IgD-negative memory B cell (primary cell): Measurements from ENCODE around the gene GSTM3. TPM values are rescaled to one million over a fixed set of nuclear protein-coding genes. Genes with fewer than 3 reads are reported as not detected.
"Not testable (repeated sequence)": the region's sequence is repeated elsewhere in the genome, so short reads cannot be mapped to it uniquely, and the experiment has no call there.

Experiments used
- H3K27ac Mint-ChIP-seq, 3 donors: one replicate each; pipeline ENCODE4 v1.8.0; 2020 to 2022; ENCODE audit warnings: mild to moderate bottlenecking in 3 of 3, mixed read lengths in 3 of 3, moderate library complexity in 1 of 3
- H3K27me3 Mint-ChIP-seq: one replicate; pipeline ENCODE4 v1.8.0; 2021; ENCODE audit warnings: mixed read lengths
- H3K36me3 Mint-ChIP-seq: one replicate; pipeline ENCODE4 v1.8.0; 2020; ENCODE audit warnings: mild to moderate bottlenecking, mixed read lengths
- H3K4me1 Mint-ChIP-seq, 3 donors: one replicate each; pipeline ENCODE4 v1.8.0; 2020 to 2022; ENCODE audit warnings: mixed read lengths in 3 of 3, mild to moderate bottlenecking in 1 of 3
- H3K4me3 Mint-ChIP-seq, 4 donors: one replicate each; pipeline ENCODE4 v1.8.0; 2020 to 2022; ENCODE audit warnings: mild to moderate bottlenecking in 4 of 4, mixed read lengths in 4 of 4, moderate library complexity in 3 of 4
- H3K9me3 Mint-ChIP-seq, 3 donors: one replicate each; pipeline ENCODE4 v1.8.0; 2020 to 2021; ENCODE audit warnings: mixed read lengths in 3 of 3, mild to moderate bottlenecking in 1 of 3
- polyA plus RNA-seq: library from polyadenylated mRNA; unstranded; fragments of 300-500 nt; fragmentation: Illumina TruSeq; gene quantifications from one replicate; pipeline ENCODE4 v1.2.3, GENCODE V29; 2021

GSTM3 gene
- polyA plus RNA-seq, 1 donor from 2014 or later, result 4.6 TPM

- H3K36me3 Mint-ChIP-seq, result peaks cover 3% of the 10 kb centered on the region
- no peaks in the 10 kb centered on the region for H3K4me1 Mint-ChIP-seq
- H3K4me3 Mint-ChIP-seq, result peak overlapping the region in 1 of 4 donors; percentile 10
- peaks cover 0 to 10% (median 9%) of the 10 kb centered on the region in 3 donors for H3K9me3 Mint-ChIP-seq
- H3K27me3 Mint-ChIP-seq, result peaks cover 10% of the 10 kb centered on the region
- no peak overlapping the region for H3K27ac Mint-ChIP-seq
Measured at GRCh38 chr1:109713636-109714035, 27.2 kb downstream of the GSTM3 start.

- Mint-ChIP-seq H3K27me3 (peaks cover 10% of the 10 kb centered on the region), H3K36me3 (peaks cover 6% of the 10 kb centered on the region), H3K4me1 (no peaks in the 10 kb centered on the region), H3K4me3 (peak overlapping the region in 1 of 4 donors; percentile 60), H3K27ac (no peak overlapping the region), H3K9me3 (peaks cover 4 to 16% (median 15%) of the 10 kb centered on the region in 3 donors)
Measured at GRCh38 chr1:109712321-109712864, 28.4 kb downstream of the GSTM3 start.

DNA sequence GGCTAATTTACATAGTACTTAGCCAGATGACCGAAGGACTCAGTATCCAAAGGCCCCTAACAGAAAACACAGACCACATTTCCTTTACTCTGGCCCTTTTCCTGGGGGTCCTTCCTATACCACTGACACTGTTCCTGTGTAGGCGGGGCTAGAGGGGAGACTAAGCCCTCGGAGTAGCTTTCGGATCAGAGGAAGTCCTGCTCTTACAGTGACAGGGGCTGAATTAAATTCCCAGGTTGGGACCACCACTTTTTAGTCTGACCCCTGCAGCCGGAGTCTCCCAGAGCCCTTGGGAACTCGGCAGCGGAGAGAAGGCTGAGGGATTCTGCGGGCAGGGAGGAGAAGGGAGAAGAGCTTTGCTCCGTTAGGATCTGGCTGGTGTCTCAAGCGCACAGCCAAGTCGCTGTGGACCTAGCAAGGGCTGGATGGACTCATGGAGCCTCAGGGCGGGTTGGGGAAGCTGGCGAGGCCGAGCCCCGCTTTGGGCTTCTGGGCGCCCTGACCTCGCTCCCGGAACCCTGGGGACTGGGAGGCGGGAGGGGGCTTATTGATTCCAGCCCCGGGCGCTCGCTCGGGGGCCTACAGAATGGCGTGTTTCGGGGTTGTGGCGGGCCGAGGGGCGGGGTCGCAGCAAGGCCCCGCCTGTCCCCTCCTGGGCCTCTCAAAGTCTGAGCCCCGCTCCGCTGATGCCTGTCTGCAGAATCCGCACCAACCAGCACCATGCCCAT, 29.1 kb downstream of the GSTM3 start, which contains the start of gene GSTM5:
Gene GSTM5, plus strand, starts transcription at position 659 of the 728 bp plus-strand sequence. Its CDS starts 62 bp downstream, at position 721.
- H3K4me3 Mint-ChIP-seq, result peak within 1 kb of the TSS in 3 of 4 donors; percentile 55 to 75 (median 58)
- H3K9me3 Mint-ChIP-seq, result peaks cover 4 to 16% (median 15%) of the 10 kb centered on the region in 3 donors
- not testable (repeated sequence) for H3K27ac Mint-ChIP-seq, H3K36me3 Mint-ChIP-seq, H3K4me1 Mint-ChIP-seq
- H3K27me3 Mint-ChIP-seq, result peaks cover 10% of the 10 kb centered on the region

GRCh38 chr1:109709822-109710221, 31.0 kb downstream of the GSTM3 start:
- not testable (repeated sequence) for H3K27ac Mint-ChIP-seq, H3K36me3 Mint-ChIP-seq, H3K4me1 Mint-ChIP-seq
- peak overlapping the region in 1 of 4 donors; percentile 17 for H3K4me3 Mint-ChIP-seq
- peaks cover 4 to 16% (median 15%) of the 10 kb centered on the region in 3 donors for H3K9me3 Mint-ChIP-seq
- peaks cover 10% of the 10 kb centered on the region for H3K27me3 Mint-ChIP-seq

DNA sequence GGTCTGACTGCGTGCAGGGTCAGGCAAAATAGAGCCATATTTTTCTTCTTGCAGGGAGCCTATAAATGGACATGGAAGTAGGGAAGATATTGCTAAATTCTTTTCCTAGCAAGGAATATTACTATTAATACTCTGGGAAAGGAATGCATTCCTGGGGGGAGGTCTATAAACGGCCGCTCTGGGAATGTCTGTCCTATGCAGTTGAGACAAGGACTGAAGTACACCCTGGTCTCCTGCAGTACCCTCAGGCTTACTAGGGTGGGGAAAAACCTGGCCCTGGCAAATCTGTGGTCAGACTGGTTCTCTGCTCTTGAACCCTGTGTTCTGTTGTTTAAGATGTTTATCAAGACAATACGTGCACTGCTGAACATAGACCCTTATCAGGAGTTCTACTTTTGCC, 31.9 kb downstream of the GSTM3 start:
- H3K36me3 Mint-ChIP-seq, result peaks cover 13% of the 10 kb centered on the region
- peaks cover 11% of the 10 kb centered on the region for H3K27me3 Mint-ChIP-seq
- peaks cover 4 to 16% (median 15%) of the 10 kb centered on the region in 3 donors for H3K9me3 Mint-ChIP-seq
- not testable (repeated sequence) for H3K4me1 Mint-ChIP-seq, H3K4me3 Mint-ChIP-seq, H3K27ac Mint-ChIP-seq

GRCh38 chr1:109705411-109705810, 35.4 kb downstream of the GSTM3 start:
- H3K27me3 Mint-ChIP-seq, result peaks cover 6% of the 10 kb centered on the region
- H3K4me1 Mint-ChIP-seq, result no peaks in the 10 kb centered on the region
- peaks cover 4 to 24% (median 15%) of the 10 kb centered on the region in 3 donors for H3K9me3 Mint-ChIP-seq
- no peak overlapping the region for H3K4me3 Mint-ChIP-seq
- no peak overlapping the region for H3K27ac Mint-ChIP-seq
- peaks cover 15% of the 10 kb centered on the region for H3K36me3 Mint-ChIP-seq

DNA sequence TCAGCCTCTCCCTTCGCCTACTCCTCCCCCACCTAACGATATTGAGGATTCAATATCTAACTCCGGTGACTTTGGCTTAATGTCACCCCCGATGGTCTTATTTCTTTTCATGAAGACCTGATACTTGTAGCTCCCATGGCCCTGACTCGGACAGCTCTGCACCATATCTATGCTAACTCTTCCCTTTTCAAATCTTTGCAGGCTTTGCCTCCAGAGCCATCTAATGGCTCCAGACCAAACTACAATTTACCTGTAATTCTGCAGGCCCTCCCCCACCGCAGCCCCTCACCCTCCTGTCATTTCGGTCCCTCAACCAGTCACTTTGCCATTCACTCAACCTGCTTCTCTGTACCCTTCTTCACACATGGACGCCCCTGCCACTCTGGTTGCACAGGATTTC, 36.7 kb downstream of the GSTM3 start:
- peaks cover 6% of the 10 kb centered on the region for H3K27me3 Mint-ChIP-seq
- peaks cover 12% of the 10 kb centered on the region for H3K36me3 Mint-ChIP-seq
- H3K27ac Mint-ChIP-seq, result no peak overlapping the region
- H3K4me3 Mint-ChIP-seq, result peak overlapping the region in 1 of 4 donors; percentile 75
- peaks cover 4 to 19% (median 10%) of the 10 kb centered on the region in 3 donors for H3K9me3 Mint-ChIP-seq
- H3K4me1 Mint-ChIP-seq, result no peaks in the 10 kb centered on the region

- H3K27me3 Mint-ChIP-seq, H3K4me1 Mint-ChIP-seq, H3K9me3 Mint-ChIP-seq, H3K27ac Mint-ChIP-seq, H3K36me3 Mint-ChIP-seq: not testable (repeated sequence)
- H3K4me3 Mint-ChIP-seq, result peak overlapping the region in 1 of 4 donors; percentile 17
Measured at GRCh38 chr1:109702940-109703339, 37.9 kb downstream of the GSTM3 start.

GRCh38 chr1:109697861-109698260, 43.0 kb downstream of the GSTM3 start:
- H3K36me3 Mint-ChIP-seq, H3K27ac Mint-ChIP-seq, H3K4me3 Mint-ChIP-seq, H3K4me1 Mint-ChIP-seq, H3K27me3 Mint-ChIP-seq, H3K9me3 Mint-ChIP-seq: not testable (repeated sequence)

GRCh38 chr1:109697066-109697465, 43.8 kb downstream of the GSTM3 start:
- Mint-ChIP-seq H3K27ac (no peak overlapping the region), H3K4me1 (no peaks in the 10 kb centered on the region), H3K36me3 (no peaks in the 10 kb centered on the region), H3K4me3 (no peak overlapping the region), H3K27me3 (no peaks in the 10 kb centered on the region), H3K9me3 (no peaks in the 10 kb centered on the region)

DNA sequence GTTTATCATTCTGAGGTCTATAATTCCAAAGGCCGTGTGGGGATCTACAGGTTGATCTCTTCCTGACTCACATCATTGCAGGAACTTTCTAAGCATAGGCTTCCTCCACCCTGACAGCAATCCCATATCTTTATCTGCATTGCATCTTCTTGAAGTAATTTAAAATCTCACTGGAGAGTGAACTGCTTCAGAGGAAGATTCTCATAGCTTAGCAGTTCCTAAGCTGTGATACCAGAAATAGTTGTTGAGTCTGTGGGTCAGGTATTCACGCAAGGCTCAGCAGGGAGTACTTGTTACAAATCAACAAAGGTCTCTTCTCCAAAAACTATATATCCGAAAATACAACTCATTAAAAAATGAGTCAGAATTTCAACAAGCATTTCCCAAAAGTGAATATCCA, 45.7 kb downstream of the GSTM3 start:
- H3K27ac Mint-ChIP-seq, H3K4me1 Mint-ChIP-seq, H3K36me3 Mint-ChIP-seq, H3K27me3 Mint-ChIP-seq, H3K4me3 Mint-ChIP-seq, H3K9me3 Mint-ChIP-seq: not testable (repeated sequence)

- H3K27me3 Mint-ChIP-seq, H3K36me3 Mint-ChIP-seq, H3K9me3 Mint-ChIP-seq, H3K27ac Mint-ChIP-seq, H3K4me1 Mint-ChIP-seq, H3K4me3 Mint-ChIP-seq: not testable (repeated sequence)
Measured at GRCh38 chr1:109694400-109694799, 46.4 kb downstream of the GSTM3 start.

DNA sequence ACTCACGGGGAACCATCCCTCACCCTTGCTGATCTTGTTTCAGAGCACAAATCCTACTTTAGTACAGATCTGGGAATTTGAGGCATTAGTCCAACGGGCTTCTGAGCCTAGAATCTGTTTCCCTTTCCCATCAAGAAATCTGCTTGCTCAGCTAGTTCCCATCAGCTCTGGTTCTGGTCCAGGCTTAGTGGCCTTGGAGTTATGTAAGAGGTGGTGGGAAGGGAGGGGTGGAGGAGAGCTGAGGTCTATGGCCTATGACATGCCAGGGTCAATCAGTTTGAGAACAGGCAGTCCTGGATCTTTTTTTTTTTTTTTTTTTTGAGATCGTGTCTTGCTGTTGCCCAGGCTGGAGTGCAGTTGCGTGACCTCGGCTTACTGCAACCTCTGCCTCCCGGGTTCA, 49.1 kb downstream of the GSTM3 start:
- H3K27me3 Mint-ChIP-seq, result no peaks in the 10 kb centered on the region
- peaks cover 0 to 2% (median 0%) of the 10 kb centered on the region in 3 donors for H3K4me1 Mint-ChIP-seq
- no peaks in the 10 kb centered on the region for H3K9me3 Mint-ChIP-seq
- no peaks in the 10 kb centered on the region for H3K36me3 Mint-ChIP-seq
- no peak overlapping the region for H3K27ac Mint-ChIP-seq
- no peak overlapping the region for H3K4me3 Mint-ChIP-seq

DNA sequence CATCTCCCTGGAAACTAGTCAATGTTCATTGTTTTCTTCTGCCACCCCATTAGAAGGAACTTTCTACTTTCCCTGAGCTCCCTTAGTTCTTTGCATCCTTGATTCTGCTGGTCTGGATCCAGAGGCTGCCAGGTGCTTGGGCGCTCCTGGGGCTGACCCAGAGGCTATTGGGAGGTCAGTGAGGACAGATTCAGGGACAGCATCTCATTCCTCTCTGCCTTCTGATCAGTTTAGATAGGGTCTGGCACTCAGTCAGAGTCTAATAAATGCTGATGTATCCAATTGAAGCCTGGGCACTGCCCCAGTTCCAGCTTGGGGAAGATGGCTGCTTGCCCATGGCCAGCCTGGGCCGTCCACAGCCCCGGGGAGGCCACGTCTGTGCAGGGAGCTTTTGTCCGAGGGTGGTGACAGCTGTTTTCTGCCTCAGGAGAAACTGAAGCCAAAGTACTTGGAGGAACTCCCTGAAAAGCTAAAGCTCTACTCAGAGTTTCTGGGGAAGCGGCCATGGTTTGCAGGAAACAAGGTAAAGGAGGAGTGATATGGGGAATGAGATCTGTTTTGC, 50.9 kb downstream of the GSTM3 start:
- peaks cover 0 to 2% (median 0%) of the 10 kb centered on the region in 3 donors for H3K4me1 Mint-ChIP-seq
- H3K27ac Mint-ChIP-seq, result no peak overlapping the region
- H3K9me3 Mint-ChIP-seq, result no peaks in the 10 kb centered on the region
- H3K4me3 Mint-ChIP-seq, result peak overlapping the region in 1 of 4 donors; percentile 3
- H3K36me3 Mint-ChIP-seq, result no peaks in the 10 kb centered on the region
- H3K27me3 Mint-ChIP-seq, result no peaks in the 10 kb centered on the region

DNA sequence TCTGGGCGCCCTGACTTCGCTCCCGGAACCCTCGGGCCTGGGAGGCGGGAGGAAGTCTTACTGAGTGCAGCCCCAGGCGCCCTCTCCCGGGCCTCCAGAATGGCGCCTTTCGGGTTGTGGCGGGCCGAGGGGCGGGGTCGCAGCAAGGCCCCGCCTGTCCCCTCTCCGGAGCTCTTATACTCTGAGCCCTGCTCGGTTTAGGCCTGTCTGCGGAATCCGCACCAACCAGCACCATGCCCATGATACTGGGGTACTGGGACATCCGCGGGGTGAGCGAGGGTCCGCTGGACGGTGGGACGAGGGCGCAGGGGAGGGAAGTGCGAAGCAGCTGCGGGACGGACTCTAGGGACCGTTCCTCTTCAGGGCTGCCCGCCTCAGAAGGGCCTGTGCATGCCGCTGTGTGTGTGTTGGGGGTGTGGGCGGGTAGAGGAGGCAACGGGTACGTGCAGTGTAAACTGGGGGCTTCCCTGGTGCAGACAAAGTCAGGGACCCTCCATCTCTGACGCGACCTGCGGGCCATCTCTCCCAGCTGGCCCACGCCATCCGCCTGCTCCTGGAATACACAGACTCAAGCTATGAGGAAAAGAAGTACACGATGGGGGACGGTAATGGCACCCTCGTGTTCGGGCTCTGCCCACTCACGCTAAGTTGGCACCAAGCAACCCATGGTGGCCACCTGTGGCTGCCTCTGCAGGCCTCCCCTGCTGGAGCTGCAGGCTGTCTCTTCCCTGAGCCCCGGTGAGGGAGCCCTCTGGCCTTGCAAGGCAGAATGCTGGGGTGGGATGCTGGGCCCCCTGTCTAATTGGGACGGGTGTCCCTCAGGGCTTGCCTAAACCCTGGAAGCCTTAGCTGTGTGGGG, 53.0 kb downstream of the GSTM3 start, which contains the start of gene GSTM1:
Gene GSTM1, plus strand, starts transcription at position 177 of the 859 bp plus-strand sequence. Its CDS starts 57 bp downstream, at position 234.
- peak within 1 kb of the TSS in 2 of 4 donors; percentile 86 to 93 for H3K4me3 Mint-ChIP-seq
- no peaks in the 10 kb centered on the region for H3K36me3 Mint-ChIP-seq
- no peak within 1 kb of the TSS for H3K27ac Mint-ChIP-seq
- no peaks in the 10 kb centered on the region for H3K27me3 Mint-ChIP-seq
- H3K4me1 Mint-ChIP-seq, result peaks cover 0 to 2% (median 0%) of the 10 kb centered on the region in 3 donors
- H3K9me3 Mint-ChIP-seq, result no peaks in the 10 kb centered on the region
